ENCODE data around the gene RNF212.

RNF212 gene

GRCh38 chr4:1022739-1023066, 90.7 kb downstream of the RNF212 start:
- H3K36me3 Mint-ChIP-seq: peaks cover 10% of the 10 kb centered on the region
- no peaks in the 10 kb centered on the region for H3K27me3 Mint-ChIP-seq
- no peaks in the 10 kb centered on the region for H3K9me3 Mint-ChIP-seq
- peaks cover 36% of the 10 kb centered on the region for H3K4me1 Mint-ChIP-seq
- H3K27ac Mint-ChIP-seq: peak overlapping the region; percentile 76
- ATAC-seq: no peak
- no peak overlapping the region for H3K4me3 Mint-ChIP-seq

GRCh38 chr4:1022051-1022738, 91.2 kb downstream of the RNF212 start:
- Mint-ChIP-seq H3K4me3 (no peak overlapping the region), H3K27me3 (no peaks in the 10 kb centered on the region), H3K27ac (peak overlapping the region; percentile 76), H3K4me1 (peaks cover 41% of the 10 kb centered on the region), H3K9me3 (no peaks in the 10 kb centered on the region), H3K36me3 (peaks cover 10% of the 10 kb centered on the region)
- no peak for ATAC-seq
